Right lobe of liver (tissue), 6 donors: ENCODE data around the gene RNF17. TPM values are rescaled to one million over a fixed set of nuclear protein-coding genes. Genes with fewer than 3 reads are reported as not detected.

Source experiments
- ATAC-seq, 4 donors: fragments of 200-7000 bp; cut with Tn5 transposase; one replicate each; pipeline ENCODE4 v1.9.1; 2020; ENCODE audit warnings: mild to moderate bottlenecking in 4 of 4, moderate library complexity in 4 of 4
- DNase-seq, 3 donors: peaks; one replicate each; pipeline ENCODE4 v3.0.0-alpha.2; 2020
- H3K27ac ChIP-seq, 3 donors: fragments of 200-600 bp; one replicate each; pipeline ENCODE4 v1.8.0; 2022
- H3K27me3 ChIP-seq, 2 donors: fragments of 200-600 bp; one replicate each; pipeline ENCODE4 v1.8.0; 2022
- H3K36me3 ChIP-seq, 4 donors: fragments of 200-600 bp; sonication (generic) in 1 of 4; one replicate each; pipeline versions ENCODE4 v1.5.1 to v1.8.0; 2017 to 2022; ENCODE audit warnings: control low read depth in 1 of 4
- H3K4me1 ChIP-seq, 4 donors: fragments of 200-600 bp; sonication (generic) in 1 of 4; one replicate each; pipeline versions ENCODE4 v1.5.1 to v1.8.0; 2017 to 2022; ENCODE audit warnings: control low read depth in 1 of 4
- H3K4me3 ChIP-seq, 3 donors: fragments of 200-600 bp; one replicate each; pipeline ENCODE4 v1.8.0; 2022
- H3K9me3 ChIP-seq, 4 donors: fragments of 200-600 bp; sonication (generic) in 1 of 4; one replicate each; pipeline versions ENCODE4 v1.5.1 to v1.8.0; 2017 to 2022; ENCODE audit warnings: control low read depth in 1 of 4
- POLR2A ChIP-seq: fragments of 450-650 bp; IDR thresholded peaks from one replicate; pipeline ENCODE4 v1.6.1; 2017; ENCODE audit warnings: antibody characterized with exemption, mild to moderate bottlenecking
- WGBS: methylation state at CpG from one replicate; pipeline ENCODE4 v1.1.6; 2018; ENCODE audit warnings: low coverage, low lambda C conversion rate; ENCODE audit not compliant: insufficient coverage; ENCODE audit errors: missing lambda C conversion rate; 5-methylcytosine and 5-hydroxymethylcytosine counted together
- intact Hi-C, 2 donors: fragments of 100-400 bp; cut with DNase I; formaldehyde crosslinking; loops; one replicate each; pipeline versions ENCODE4 v1.11.2 to v1.14.1; 2022
- total RNA-seq, 6 experiments: library from RNA; depleted of rRNA in 2 of 6; stranded (reverse); fragments of >200 nt in 2 of 6; fragmentation: NEBNext Ultra II Directional in 3 of 6; extraction: Animal tissue kit (Norgen Biotek cat#: 25700) in 3 of 6; gene quantifications; one replicate each; pipeline versions ENCODE4 v1.1.0 to v1.2.4, GENCODE V29; 2016 to 2023
- TF ChIP-seq, protein P1 (sequence below), 4 donors: fragments of 200-600 bp in 3 of 4; fragments of 450-650 bp in 1 of 4; IDR thresholded peaks; one replicate each; pipeline versions ENCODE4 v1.5.1 to v1.8.0; 2016 to 2022; ENCODE audit warnings: antibody characterized with exemption in 4 of 4, mild to moderate bottlenecking in 2 of 4
- donor health status: DM: no; HTN: yes; CAD: no.
- donor health status: DM: no; HTN: no; CAD: no.
- donor health status: DM: no; HTN: no; CAD: no.
- donor health status: DM: no; HTN: yes; CAD: no.
- donor health status: DM: no; HTN: yes; CAD: no.

Gene RNF17
- total RNA-seq, 6 experiments from 2014 or later = not detected

DNA sequence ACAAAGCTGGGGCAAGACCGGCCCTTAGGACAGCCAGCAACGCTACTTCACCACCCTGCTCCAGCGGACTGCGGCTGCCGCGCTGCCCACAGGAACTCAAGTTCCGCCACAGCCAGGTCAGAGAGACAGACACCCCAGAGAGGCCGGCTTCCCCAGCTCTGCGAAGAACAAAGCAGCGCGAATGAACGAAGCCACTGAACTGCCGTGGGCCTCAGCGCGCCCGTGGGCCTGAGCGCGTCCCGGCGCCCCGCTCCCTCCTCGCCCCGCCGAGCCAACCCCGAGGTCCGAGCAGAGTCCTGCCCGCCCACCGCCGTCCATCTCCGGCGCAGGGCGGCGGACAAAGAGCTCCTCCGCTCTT is 158.4 kb downstream of the RNF17 start:
- H3K4me1 ChIP-seq = peaks cover 0 to 12% (median 3%) of the 10 kb centered on the region in 4 donors
- WGBS = 0% methylated on average over 5 of the region's 34 CpGs
- H3K36me3 ChIP-seq = no peaks in the 10 kb centered on the region
- H3K27ac ChIP-seq = peak overlapping the region in 1 of 3 donors; percentile 92
- H3K9me3 ChIP-seq = no peaks in the 10 kb centered on the region
- peak overlapping the region; percentile 69 to 97 (median 89) for H3K4me3 ChIP-seq
- ATAC-seq = peak in 1 of 4 donors; percentile 1
- intact Hi-C loops = no loop called here
- no peak for TF ChIP-seq POLR2A
- TF ChIP-seq, protein P1, sequence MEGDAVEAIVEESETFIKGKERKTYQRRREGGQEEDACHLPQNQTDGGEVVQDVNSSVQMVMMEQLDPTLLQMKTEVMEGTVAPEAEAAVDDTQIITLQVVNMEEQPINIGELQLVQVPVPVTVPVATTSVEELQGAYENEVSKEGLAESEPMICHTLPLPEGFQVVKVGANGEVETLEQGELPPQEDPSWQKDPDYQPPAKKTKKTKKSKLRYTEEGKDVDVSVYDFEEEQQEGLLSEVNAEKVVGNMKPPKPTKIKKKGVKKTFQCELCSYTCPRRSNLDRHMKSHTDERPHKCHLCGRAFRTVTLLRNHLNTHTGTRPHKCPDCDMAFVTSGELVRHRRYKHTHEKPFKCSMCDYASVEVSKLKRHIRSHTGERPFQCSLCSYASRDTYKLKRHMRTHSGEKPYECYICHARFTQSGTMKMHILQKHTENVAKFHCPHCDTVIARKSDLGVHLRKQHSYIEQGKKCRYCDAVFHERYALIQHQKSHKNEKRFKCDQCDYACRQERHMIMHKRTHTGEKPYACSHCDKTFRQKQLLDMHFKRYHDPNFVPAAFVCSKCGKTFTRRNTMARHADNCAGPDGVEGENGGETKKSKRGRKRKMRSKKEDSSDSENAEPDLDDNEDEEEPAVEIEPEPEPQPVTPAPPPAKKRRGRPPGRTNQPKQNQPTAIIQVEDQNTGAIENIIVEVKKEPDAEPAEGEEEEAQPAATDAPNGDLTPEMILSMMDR (IDR thresholded peaks at IDR 0.05) = no peak
- DNase-seq = peak in 1 of 3 donors; percentile 60
- H3K27me3 ChIP-seq = no peaks in the 10 kb centered on the region

GRCh38 chr13:24922745-24923591 is 159.0 kb downstream of the RNF17 start:
- Histone ChIP-seq H3K4me1 (peaks cover 0 to 12% (median 3%) of the 10 kb centered on the region in 4 donors), H3K4me3 (peak overlapping the region; percentile 69 to 97 (median 89)), H3K27me3 (no peaks in the 10 kb centered on the region), H3K36me3 (no peaks in the 10 kb centered on the region), H3K27ac (peak overlapping the region; percentile 80 to 99 (median 92)), H3K9me3 (no peaks in the 10 kb centered on the region)
- peak; percentile 98 to 100 (median 99) for ATAC-seq
- DNase-seq = peak; percentile 99
- TF ChIP-seq, protein P1 (IDR thresholded peaks at IDR 0.05) = peak in 2 of 4 donors; percentile 26 to 30
- peak; percentile 87 for TF ChIP-seq POLR2A
- under 1% methylated on average over 25 of the region's 60 CpGs for WGBS
- intact Hi-C loops = no loop called here

DNA sequence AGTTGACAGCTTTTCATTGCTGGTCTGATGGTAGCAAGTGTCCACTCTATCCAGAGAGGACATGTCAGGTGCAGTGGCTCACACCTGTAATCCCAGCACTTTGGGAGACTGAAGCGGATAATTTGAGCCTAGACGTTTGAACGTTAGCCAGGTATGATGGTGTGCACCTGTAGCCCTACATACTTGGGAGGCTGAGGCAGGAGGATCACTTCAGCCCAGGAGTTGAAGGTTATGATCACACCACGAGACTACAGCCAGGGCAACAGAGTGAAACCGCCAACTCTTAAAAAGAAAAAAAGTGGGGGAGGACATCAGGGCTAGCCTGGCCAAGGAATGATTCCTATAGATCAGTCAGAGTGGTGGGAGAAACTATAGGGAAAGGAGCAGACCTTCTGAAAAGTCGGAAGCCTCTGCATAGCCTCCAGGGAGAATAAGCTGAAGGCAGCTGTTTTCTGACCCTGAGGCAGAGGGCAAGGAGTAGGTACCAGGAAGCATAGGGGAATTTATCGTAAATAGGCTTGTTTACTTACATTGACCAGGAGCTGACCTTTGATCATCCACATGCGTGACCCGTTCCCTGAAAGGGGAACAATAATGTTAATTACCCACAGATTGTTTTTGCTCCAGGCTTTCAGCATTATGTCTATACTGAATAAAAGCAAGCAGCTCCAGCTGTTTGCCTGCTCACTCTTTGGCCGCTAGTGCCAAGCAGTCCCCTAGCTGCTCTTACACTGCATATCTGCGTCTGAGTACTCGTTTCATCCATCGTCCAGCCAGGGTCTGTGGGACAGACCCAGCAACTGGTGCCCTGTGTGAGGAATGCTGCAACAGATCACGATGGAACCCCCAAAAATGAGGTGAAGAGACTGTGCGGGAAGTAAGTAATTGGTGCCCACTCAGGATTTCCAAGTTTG is 161.6 kb downstream of the RNF17 start:
- 60% methylated on average over 12 of the region's 15 CpGs for WGBS
- Histone ChIP-seq H3K4me1 (peaks cover 0 to 12% (median 3%) of the 10 kb centered on the region in 4 donors), H3K4me3 (no peak overlapping the region), H3K27me3 (no peaks in the 10 kb centered on the region), H3K27ac (no peak overlapping the region), H3K36me3 (no peaks in the 10 kb centered on the region), H3K9me3 (no peaks in the 10 kb centered on the region)
- intact Hi-C loops = no loop called here
- ATAC-seq = peak in 1 of 4 donors; percentile 27
- TF ChIP-seq, protein P1 (IDR thresholded peaks at IDR 0.05) = no peak
- no peak for TF ChIP-seq POLR2A
- peak in 1 of 3 donors; percentile 31 for DNase-seq

DNA sequence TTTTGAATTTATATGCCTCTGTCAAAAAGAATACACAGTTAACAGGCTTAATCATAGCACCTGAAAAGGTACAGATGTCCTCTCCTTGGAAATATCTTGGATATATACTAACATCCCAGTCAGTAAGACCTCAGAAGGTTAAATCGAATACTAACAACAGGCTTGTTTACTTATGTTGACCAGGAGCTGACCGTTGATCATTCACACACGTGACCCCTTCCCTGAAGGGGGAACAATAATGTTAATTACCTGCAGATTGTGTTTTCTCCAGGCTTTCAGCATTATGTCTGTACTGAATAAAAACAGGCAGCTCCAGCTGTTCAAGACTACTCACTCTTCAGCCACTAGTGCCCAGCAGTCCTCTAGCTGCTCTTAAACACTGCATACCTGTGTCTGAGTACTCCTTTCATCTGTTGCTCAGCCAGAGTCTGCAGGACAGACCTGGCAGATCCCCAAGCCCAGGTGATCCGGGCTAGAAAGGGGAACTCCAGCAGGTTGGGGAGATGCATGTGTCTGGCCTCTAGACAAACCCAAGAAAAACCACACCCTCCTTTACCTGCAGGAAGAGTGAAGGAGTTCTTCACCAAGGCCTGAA is 163.9 kb downstream of the RNF17 start:
- intact Hi-C loops = no loop called here
- Histone ChIP-seq H3K36me3 (no peaks in the 10 kb centered on the region), H3K4me1 (peaks cover 0 to 8% (median 0%) of the 10 kb centered on the region in 4 donors), H3K27ac (no peak overlapping the region), H3K4me3 (no peak overlapping the region), H3K27me3 (no peaks in the 10 kb centered on the region), H3K9me3 (no peaks in the 10 kb centered on the region)
- no peak for TF ChIP-seq POLR2A
- TF ChIP-seq, protein P1 (IDR thresholded peaks at IDR 0.05) = no peak
- DNase-seq (peak in 1 of 3 donors; percentile 22), ATAC-seq (peak in 2 of 4 donors; percentile 20 to 28)
- 30% methylated on average over 4 of the region's 4 CpGs for WGBS
